KMS-11 (cell line): ENCODE results near the gene CBLN4.

Experiments
- H2AFZ ChIP-seq: fragments of 200-600 bp; sonication (generic); 2 replicates; pipeline ENCODE4 v1.6.1; 2016; ENCODE audit warnings: antibody characterized with exemption, mixed run types, low read depth
- H3K27ac ChIP-seq: fragments of 200-600 bp; sonication (generic); 2 replicates; pipeline ENCODE4 v1.6.1; 2016; ENCODE audit warnings: mild to moderate bottlenecking, mixed run types
- H3K27me3 ChIP-seq: fragments of 200-600 bp; sonication (generic); 2 replicates; pipeline ENCODE4 v1.6.1; 2017; ENCODE audit warnings: mild to moderate bottlenecking, low read depth, mixed run types, moderate library complexity; ENCODE audit not compliant: insufficient read depth
- H3K36me3 ChIP-seq: fragments of 200-600 bp; sonication (generic); 2 replicates; pipeline ENCODE4 v1.6.1; 2017; ENCODE audit warnings: mild to moderate bottlenecking, mixed run types; ENCODE audit not compliant: insufficient read depth
- H3K4me1 ChIP-seq: fragments of 200-600 bp; sonication (generic); 2 replicates; pipeline ENCODE4 v1.6.1; 2016; ENCODE audit warnings: mild to moderate bottlenecking, low read depth, mixed run types; ENCODE audit not compliant: poor library complexity, severe bottlenecking
- H3K4me2 ChIP-seq: fragments of 200-600 bp; sonication (generic); 2 replicates; pipeline ENCODE4 v1.7.0; 2016; ENCODE audit warnings: mild to moderate bottlenecking, mixed run types
- H3K4me3 ChIP-seq: fragments of 200-600 bp; sonication (generic); IDR thresholded peaks from 2 replicates; pipeline ENCODE4 v1.6.1; 2017; ENCODE audit warnings: low read depth, low read length, mixed read lengths; ENCODE audit not compliant: insufficient read depth
- H3K79me2 ChIP-seq: fragments of 200-600 bp; sonication (generic); 2 replicates; pipeline ENCODE4 v1.6.1; 2016; ENCODE audit warnings: low read depth, mixed run types; ENCODE audit not compliant: insufficient read depth
- H3K9ac ChIP-seq: fragments of 200-600 bp; sonication (generic); 2 replicates; pipeline ENCODE4 v1.6.1; 2016; ENCODE audit warnings: mild to moderate bottlenecking, mixed run types
- H4K20me1 ChIP-seq: fragments of 200-600 bp; sonication (generic); 2 replicates; pipeline ENCODE4 v1.6.1; 2016; ENCODE audit warnings: mild to moderate bottlenecking, mixed run types; ENCODE audit not compliant: insufficient read depth
- CTCF ChIP-seq: fragments of 200-600 bp; sonication (generic); conservative IDR thresholded peaks from 2 replicates; pipeline ENCODE4 v1.6.1; 2017; ENCODE audit warnings: low read depth, mild to moderate bottlenecking, antibody characterized with exemption, low read length, moderate library complexity, mixed read lengths

CBLN4 gene

GRCh38 chr20:56004007-56004406 lies 1.3 kb downstream of the CBLN4 start:
- H3K27me3 ChIP-seq = no peaks in the 10 kb centered on the region
- H3K27ac ChIP-seq = no peak overlapping the region
- no peaks in the 10 kb centered on the region for H3K36me3 ChIP-seq
- no peaks in the 10 kb centered on the region for H3K4me1 ChIP-seq
- TF ChIP-seq CTCF = no peak
- H2AFZ ChIP-seq = no peak overlapping the region
- H3K4me3 ChIP-seq = no peak overlapping the region
- no peak overlapping the region for H3K4me2 ChIP-seq
- H3K79me2 ChIP-seq = no peaks in the 10 kb centered on the region
- H3K9ac ChIP-seq = no peak overlapping the region
- H4K20me1 ChIP-seq = no peaks in the 10 kb centered on the region

GRCh38 chr20:56002908-56003800 lies 2.2 kb downstream of the CBLN4 start:
- Histone ChIP-seq H3K4me1 (no peaks in the 10 kb centered on the region), H3K79me2 (no peaks in the 10 kb centered on the region), H4K20me1 (no peaks in the 10 kb centered on the region), H3K4me2 (no peak overlapping the region), H3K27ac (no peak overlapping the region), H3K27me3 (no peaks in the 10 kb centered on the region), H3K9ac (no peak overlapping the region), H2AFZ (no peak overlapping the region), H3K36me3 (no peaks in the 10 kb centered on the region), H3K4me3 (no peak overlapping the region)
- TF ChIP-seq CTCF = no peak

- H3K4me1 ChIP-seq = no peaks in the 10 kb centered on the region
- H3K27ac ChIP-seq = no peak overlapping the region
- H3K27me3 ChIP-seq = no peaks in the 10 kb centered on the region
- H3K4me3 ChIP-seq = no peak overlapping the region
- no peak overlapping the region for H3K9ac ChIP-seq
- H3K79me2 ChIP-seq = no peaks in the 10 kb centered on the region
- no peak overlapping the region for H3K4me2 ChIP-seq
- H3K36me3 ChIP-seq = no peaks in the 10 kb centered on the region
- no peak for TF ChIP-seq CTCF
- no peaks in the 10 kb centered on the region for H4K20me1 ChIP-seq
- no peak overlapping the region for H2AFZ ChIP-seq
Measured at GRCh38 chr20:56001890-56002289, 3.4 kb downstream of the CBLN4 start.

- no peak overlapping the region for H2AFZ ChIP-seq
- H3K4me3 ChIP-seq = no peak overlapping the region
- TF ChIP-seq CTCF = no peak
- H3K27me3 ChIP-seq = no peaks in the 10 kb centered on the region
- H3K4me2 ChIP-seq = no peak overlapping the region
- H3K9ac ChIP-seq = no peak overlapping the region
- no peaks in the 10 kb centered on the region for H3K4me1 ChIP-seq
- H3K27ac ChIP-seq = no peak overlapping the region
- no peaks in the 10 kb centered on the region for H4K20me1 ChIP-seq
- H3K79me2 ChIP-seq = no peaks in the 10 kb centered on the region
- H3K36me3 ChIP-seq = no peaks in the 10 kb centered on the region
Measured at GRCh38 chr20:56001106-56001785, 4.1 kb downstream of the CBLN4 start.
